Progenitor cell of endocrine pancreas (in vitro differentiated cells): ENCODE measurements around the gene ABCC3. TPM values are rescaled to one million over a fixed set of nuclear protein-coding genes. Genes with fewer than 3 reads are reported as not detected.

Source experiments
- DNase-seq: peaks from one replicate; pipeline ENCODE4 v3.0.0; 2021; ENCODE audit warnings: low spot score; ENCODE audit not compliant: unreplicated experiment
- H3K27ac Mint-ChIP-seq: 2 replicates; pipeline ENCODE4 v1.8.0; 2021; ENCODE audit warnings: mild to moderate bottlenecking, moderate library complexity, mixed read lengths
- H3K27me3 Mint-ChIP-seq: 2 replicates; pipeline ENCODE4 v1.8.0; 2021; ENCODE audit warnings: mixed read lengths
- H3K36me3 Mint-ChIP-seq: 2 replicates; pipeline ENCODE4 v1.8.0; 2022; ENCODE audit warnings: mixed read lengths; ENCODE audit not compliant: insufficient read depth
- H3K4me1 Mint-ChIP-seq: 2 replicates; pipeline ENCODE4 v1.8.0; 2021; ENCODE audit warnings: low read depth, mixed read lengths
- H3K4me3 Mint-ChIP-seq: 2 replicates; pipeline ENCODE4 v1.8.0; 2021; ENCODE audit warnings: low read depth, mild to moderate bottlenecking, moderate library complexity, mixed read lengths
- H3K9me3 Mint-ChIP-seq: 2 replicates; pipeline ENCODE4 v1.8.0; 2021; ENCODE audit warnings: low read depth, mixed read lengths
- CTCF ChIP-seq: fragments of 200-600 bp; sonication (generic); IDR thresholded peaks from one replicate; pipeline ENCODE4 v1.5.0; 2021; ENCODE audit warnings: antibody characterized with exemption, mild to moderate bottlenecking; ENCODE audit not compliant: unreplicated experiment
- total RNA-seq: library from RNA; stranded (reverse); gene quantifications from 2 replicates; pipeline ENCODE4 v1.2.1, GENCODE V29; 2021

ABCC3 gene
- total RNA-seq, 1 donor from 2014 or later, result 1.6 TPM

GRCh38 chr17:50715471-50715870, 80.8 kb downstream of the ABCC3 start:
- TF ChIP-seq CTCF, result no peak
- peaks cover 1% of the 10 kb centered on the region for H3K4me1 Mint-ChIP-seq
- no peaks in the 10 kb centered on the region for H3K36me3 Mint-ChIP-seq
- no peak for DNase-seq
- peaks cover 3% of the 10 kb centered on the region for H3K27me3 Mint-ChIP-seq
- no peak overlapping the region for H3K4me3 Mint-ChIP-seq
- H3K9me3 Mint-ChIP-seq, result no peaks in the 10 kb centered on the region
- H3K27ac Mint-ChIP-seq, result no peak overlapping the region

GRCh38 chr17:50719144-50719923, 84.7 kb downstream of the ABCC3 start, which contains the start of gene LUC7L3:
Gene LUC7L3 (plus strand): TSS chr17:50719603. CDS start chr17:50719733, 130 bp downstream.
- Mint-ChIP-seq H3K27me3 (no peaks in the 10 kb centered on the region), H3K4me1 (peaks cover 24% of the 10 kb centered on the region), H3K4me3 (peak within 1 kb of the TSS; percentile 96), H3K27ac (peak within 1 kb of the TSS; percentile 100), H3K9me3 (no peaks in the 10 kb centered on the region), H3K36me3 (no peaks in the 10 kb centered on the region)
- peak; percentile 89 for DNase-seq
- TF ChIP-seq CTCF, result no peak

- peak overlapping the region; percentile 96 for H3K4me3 Mint-ChIP-seq
- no peaks in the 10 kb centered on the region for H3K36me3 Mint-ChIP-seq
- H3K4me1 Mint-ChIP-seq, result peaks cover 24% of the 10 kb centered on the region
- no peaks in the 10 kb centered on the region for H3K9me3 Mint-ChIP-seq
- peak overlapping the region; percentile 100 for H3K27ac Mint-ChIP-seq
- no peak for DNase-seq
- TF ChIP-seq CTCF, result no peak
- H3K27me3 Mint-ChIP-seq, result no peaks in the 10 kb centered on the region
Observed at GRCh38 chr17:50719924-50720794, 85.5 kb downstream of the ABCC3 start.

DNA sequence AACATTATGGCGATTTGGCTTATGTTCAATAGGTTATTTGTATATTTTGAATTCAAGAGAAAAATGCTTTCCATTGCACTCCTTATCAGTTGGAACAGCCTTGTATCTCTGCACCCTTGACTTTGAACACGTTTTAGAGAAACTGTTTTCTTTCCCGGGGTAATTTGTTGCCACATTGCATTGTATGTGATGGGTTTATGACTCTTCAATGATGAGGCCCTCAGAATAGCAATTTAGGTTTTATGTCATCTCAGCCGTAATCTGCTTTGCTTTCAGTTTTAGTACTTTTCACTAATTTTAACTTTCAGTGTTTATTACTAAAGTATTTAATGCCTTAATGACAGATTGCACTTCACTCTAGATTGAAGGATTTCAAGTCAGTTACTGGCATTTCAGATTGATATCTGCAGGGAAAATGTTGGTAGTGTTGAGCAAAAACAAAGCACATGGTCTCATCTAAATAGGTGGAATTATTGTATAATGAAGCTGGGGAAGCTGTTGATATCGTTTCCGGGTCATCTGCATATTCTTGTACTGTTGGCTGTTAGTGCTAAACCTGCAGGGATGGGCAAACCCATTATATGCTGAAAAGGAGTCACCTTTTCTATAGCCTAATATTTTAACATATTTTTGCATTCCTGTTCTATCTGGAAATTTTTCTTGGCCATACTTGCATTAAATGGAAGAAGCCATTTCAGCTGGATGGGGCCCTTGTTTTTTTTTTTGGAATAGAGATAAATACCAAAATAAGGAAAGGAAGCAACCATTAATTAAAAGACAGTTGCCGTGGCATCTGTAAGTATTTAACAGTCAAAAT, 86.7 kb downstream of the ABCC3 start:
- peak overlapping the region; percentile 96 for H3K4me3 Mint-ChIP-seq
- H3K27me3 Mint-ChIP-seq, result no peaks in the 10 kb centered on the region
- peaks cover 27% of the 10 kb centered on the region for H3K4me1 Mint-ChIP-seq
- H3K27ac Mint-ChIP-seq, result peak overlapping the region; percentile 100
- no peaks in the 10 kb centered on the region for H3K9me3 Mint-ChIP-seq
- no peak for DNase-seq
- no peaks in the 10 kb centered on the region for H3K36me3 Mint-ChIP-seq
- TF ChIP-seq CTCF, result no peak
